Breast epithelium (tissue), 3 donors: ENCODE measurements around the gene CRTAC1.

ENCODE experiments used
- CTCF ChIP-seq, 3 donors: fragments of 450-650 bp; IDR thresholded peaks; one replicate each; pipeline ENCODE4 v1.5.1; 2016 to 2017; ENCODE audit warnings: antibody characterized with exemption in 3 of 3, mild to moderate bottlenecking in 3 of 3, moderate library complexity in 3 of 3
- POLR2A ChIP-seq: fragments of 450-650 bp; IDR thresholded peaks from one replicate; pipeline ENCODE4 v1.6.1; 2016; ENCODE audit warnings: antibody characterized with exemption, mild to moderate bottlenecking, moderate library complexity
- POLR2AphosphoS5 ChIP-seq, 3 donors: sonication (generic); formaldehyde crosslinking; IDR thresholded peaks; one replicate each; pipeline ENCODE4 v1.6.1; 2017; ENCODE audit warnings: antibody characterized with exemption in 3 of 3

DNA sequence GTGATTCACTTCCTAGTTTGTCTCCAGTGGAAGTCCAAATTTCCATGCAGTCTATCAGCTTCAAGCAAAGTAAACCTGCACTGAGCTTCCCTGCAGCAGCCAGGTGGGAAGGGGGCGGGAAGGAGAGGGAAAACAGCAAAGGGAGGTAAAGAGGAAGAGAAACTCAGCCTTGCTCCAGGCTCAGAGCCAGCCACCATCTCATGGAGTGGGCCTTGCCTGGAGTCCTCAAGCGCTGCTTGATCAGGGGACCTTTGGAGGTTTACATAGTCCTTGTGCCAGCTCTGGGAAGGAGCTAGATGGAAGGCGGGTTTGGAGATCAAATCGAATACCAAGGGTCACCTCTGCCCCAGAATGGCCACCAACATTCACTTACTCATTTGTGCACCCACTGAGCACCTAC lies 7.4 kb downstream of the CRTAC1 start:
- TF ChIP-seq CTCF (IDR thresholded peaks at IDR 0.05) (no peak), POLR2A (no peak), POLR2AphosphoS5 (IDR thresholded peaks at IDR 0.05) (no peak)
